HEK293 (cell line): ENCODE results near the gene GRB2.
A peak's percentile ranks its signal among the peaks of the same experiment; 100 is the strongest.

Source experiments
- FEZF1 ChIP-seq: fragments of 450-650 bp; formaldehyde crosslinking; IDR thresholded peaks from 2 replicates; pipeline ENCODE4 v1.5.1; 2016; ENCODE audit warnings: missing biosample characterization, missing genetic modification characterization
- KLF10 ChIP-seq: fragments of 450-650 bp; IDR thresholded peaks from 2 replicates; pipeline ENCODE4 v1.5.1; 2018; ENCODE audit warnings: missing biosample characterization, mild to moderate bottlenecking, missing genetic modification characterization
- KLF17 ChIP-seq: fragments of 450-650 bp; formaldehyde crosslinking; IDR thresholded peaks from 2 replicates; pipeline ENCODE4 v1.5.1; 2016; ENCODE audit warnings: missing biosample characterization, missing genetic modification characterization
- KLF7 ChIP-seq: fragments of 450-650 bp; formaldehyde crosslinking; IDR thresholded peaks from 2 replicates; pipeline ENCODE4 v1.5.1; 2016; ENCODE audit warnings: missing biosample characterization, missing genetic modification characterization, borderline replicate concordance
- MYNN ChIP-seq: fragments of 450-650 bp; formaldehyde crosslinking; IDR thresholded peaks from 2 replicates; pipeline ENCODE4 v1.5.1; 2016; ENCODE audit warnings: missing biosample characterization, missing genetic modification characterization, borderline replicate concordance
- PBX3 ChIP-seq: sonication (generic); formaldehyde crosslinking; IDR thresholded peaks from 2 replicates; pipeline ENCODE4 v1.8.1; 2022; ENCODE audit warnings: mild to moderate bottlenecking, moderate library complexity, missing genetic modification reagents
- PRDM2 ChIP-seq: fragments of 450-650 bp; formaldehyde crosslinking; IDR thresholded peaks from 2 replicates; pipeline ENCODE4 v1.5.1; 2016; ENCODE audit warnings: missing biosample characterization, missing genetic modification characterization, borderline replicate concordance
- SALL2 ChIP-seq: fragments of 450-650 bp; formaldehyde crosslinking; IDR thresholded peaks from 2 replicates; pipeline ENCODE4 v1.5.0; 2017; ENCODE audit warnings: missing biosample characterization, mild to moderate bottlenecking, missing genetic modification characterization, borderline replicate concordance
- SETDB1 ChIP-seq: IDR thresholded peaks from one replicate; pipeline ENCODE4 v1.6.1; 2017; ENCODE audit warnings: mild to moderate bottlenecking, low read length, moderate library complexity, mixed read lengths; ENCODE audit not compliant: insufficient read length
- TRIM28 ChIP-seq: IDR thresholded peaks from 2 replicates; pipeline ENCODE4 v1.6.1; 2011; ENCODE audit warnings: low read length, control low read depth, borderline replicate concordance
- ZBTB49 ChIP-seq: fragments of 450-650 bp; formaldehyde crosslinking; IDR thresholded peaks from 2 replicates; pipeline ENCODE4 v1.5.1; 2016; ENCODE audit warnings: missing biosample characterization, missing genetic modification characterization, low read depth
- ZNF138 ChIP-seq: fragments of 450-650 bp; formaldehyde crosslinking; IDR thresholded peaks from 2 replicates; pipeline ENCODE4 v1.5.1; 2016; ENCODE audit warnings: missing biosample characterization, missing genetic modification characterization, borderline replicate concordance
- ZNF155 ChIP-seq: fragments of 450-650 bp; formaldehyde crosslinking; IDR thresholded peaks from 2 replicates; pipeline ENCODE4 v1.5.1; 2016; ENCODE audit warnings: missing biosample characterization, missing genetic modification characterization
- ZNF211 ChIP-seq: fragments of 450-650 bp; formaldehyde crosslinking; IDR thresholded peaks from 2 replicates; pipeline ENCODE4 v1.5.1; 2016; ENCODE audit warnings: low read depth, missing biosample characterization, missing genetic modification characterization
- ZNF223 ChIP-seq: fragments of 450-650 bp; formaldehyde crosslinking; IDR thresholded peaks from 2 replicates; pipeline ENCODE4 v1.5.1; 2016; ENCODE audit warnings: missing biosample characterization, missing genetic modification characterization
- ZNF24 ChIP-seq: fragments of 450-650 bp; formaldehyde crosslinking; IDR thresholded peaks from 2 replicates; pipeline ENCODE4 v1.5.1; 2016; ENCODE audit warnings: missing biosample characterization, missing genetic modification characterization
- ZNF248 ChIP-seq: fragments of 450-650 bp; formaldehyde crosslinking; IDR thresholded peaks from 2 replicates; pipeline ENCODE4 v1.5.1; 2017; ENCODE audit warnings: missing biosample characterization, missing genetic modification characterization
- ZNF302 ChIP-seq: fragments of 450-650 bp; formaldehyde crosslinking; IDR thresholded peaks from 2 replicates; pipeline ENCODE4 v1.5.1; 2016; ENCODE audit warnings: missing biosample characterization, missing genetic modification characterization, low read depth
- ZNF48 ChIP-seq: fragments of 450-650 bp; formaldehyde crosslinking; IDR thresholded peaks from 2 replicates; pipeline ENCODE4 v1.5.1; 2016; ENCODE audit warnings: missing biosample characterization, missing genetic modification characterization
- ZNF529 ChIP-seq: fragments of 450-650 bp; formaldehyde crosslinking; IDR thresholded peaks from 2 replicates; pipeline ENCODE4 v1.5.1; 2017; ENCODE audit warnings: missing genetic modification characterization, missing biosample characterization; ENCODE audit not compliant: insufficient replicate concordance
- ZNF560 ChIP-seq: fragments of 450-650 bp; formaldehyde crosslinking; IDR thresholded peaks from 2 replicates; pipeline ENCODE4 v1.5.1; 2017; ENCODE audit warnings: missing biosample characterization, missing genetic modification characterization, borderline replicate concordance
- ZNF561 ChIP-seq: fragments of 450-650 bp; IDR thresholded peaks from 2 replicates; pipeline ENCODE4 v1.5.1; 2018; ENCODE audit warnings: missing biosample characterization, missing genetic modification characterization, borderline replicate concordance
- ZNF658 ChIP-seq: fragments of 450-650 bp; formaldehyde crosslinking; IDR thresholded peaks from 2 replicates; pipeline ENCODE4; 2016; ENCODE audit warnings: missing biosample characterization, missing genetic modification characterization
- ZNF776 ChIP-seq: fragments of 450-650 bp; formaldehyde crosslinking; IDR thresholded peaks from 2 replicates; pipeline ENCODE4 v1.5.0; 2017; ENCODE audit warnings: missing biosample characterization, missing genetic modification characterization, borderline replicate concordance
- ZNF777 ChIP-seq: fragments of 450-650 bp; formaldehyde crosslinking; IDR thresholded peaks from 2 replicates; pipeline ENCODE4 v1.5.1; 2017; ENCODE audit warnings: missing biosample characterization, missing genetic modification characterization, borderline replicate concordance
- ZNF792 ChIP-seq: fragments of 450-650 bp; formaldehyde crosslinking; IDR thresholded peaks from 2 replicates; pipeline ENCODE4 v1.5.1; 2016; ENCODE audit warnings: missing biosample characterization, missing genetic modification characterization
- ZNF830 ChIP-seq: fragments of 450-650 bp; IDR thresholded peaks from 2 replicates; pipeline ENCODE4 v1.5.0; 2018; ENCODE audit warnings: missing biosample characterization, missing genetic modification characterization, low read depth, mild to moderate bottlenecking, moderate library complexity
- ZSCAN4 ChIP-seq: fragments of 450-650 bp; formaldehyde crosslinking; IDR thresholded peaks from 2 replicates; pipeline ENCODE4 v1.5.1; 2017; ENCODE audit warnings: missing biosample characterization, missing genetic modification characterization
- ZXDB ChIP-seq: fragments of 450-650 bp; formaldehyde crosslinking; IDR thresholded peaks from 2 replicates; pipeline ENCODE4 v1.5.1; 2016; ENCODE audit warnings: missing biosample characterization, missing genetic modification characterization

Gene GRB2

GRCh38 chr17:75271233-75271954 lies 134.1 kb downstream of the GRB2 start (continued):
- TF ChIP-seq ZSCAN4 (tag by site-specific recombination) (no peak), ZNF560 (tag by site-specific recombination) (no peak), MYNN (tag by site-specific recombination) (no peak; the same call in 1 of the 2 replicates), ZNF248 (no peak), ZNF830 (tag by site-specific recombination) (no peak), SALL2 (tag by site-specific recombination) (no peak), ZNF223 (tag by site-specific recombination) (no peak), PRDM2 (tag by site-specific recombination) (no peak), SETDB1 (no peak), ZNF561 (peak; percentile 26; the same call in 1 of the 2 replicates), ZNF777 (0 out of 2 replicates have a peak, but pooled peaks have one; percentile 17), ZNF658 (tag by site-specific recombination) (no peak), ZXDB (tag by site-specific recombination) (no peak), KLF17 (no peak; the same call in 1 of the 2 replicates), KLF7 (tag by site-specific recombination) (no peak), TRIM28 (no peak), ZBTB49 (tag by site-specific recombination) (no peak), FEZF1 (tag by site-specific recombination) (no peak), ZNF302 (tag by site-specific recombination) (no peak), ZNF792 (no peak; the same call in 1 of the 2 replicates), PBX3 (CRISPR knock-in tag) (peak; percentile 88; the same call in 1 of the 2 replicates), ZNF138 (tag by site-specific recombination) (no peak), ZNF24 (tag by site-specific recombination) (no peak), KLF10 (tag by site-specific recombination) (peak; percentile 34; the same call in 1 of the 2 replicates), ZNF48 (tag by site-specific recombination) (no peak), ZNF211 (tag by site-specific recombination) (no peak), ZNF776 (no peak), ZNF529 (no peak), ZNF155 (tag by site-specific recombination) (no peak)
